HFFc6 (cell line): ENCODE data around the gene MAST3. TPM values are rescaled to one million over a fixed set of nuclear protein-coding genes. Genes with fewer than 3 reads are reported as not detected.

ENCODE experiments used
- DNase-seq: peaks from one replicate; pipeline ENCODE4 v3.0.0-alpha.2; 2018
- H3K27ac Mint-ChIP-seq: 2 replicates; pipeline ENCODE4 v1.8.0; 2020; ENCODE audit warnings: mild to moderate bottlenecking, mixed read lengths
- H3K27me3 Mint-ChIP-seq: 2 replicates; pipeline ENCODE4 v1.8.0; 2021; ENCODE audit warnings: mild to moderate bottlenecking, moderate library complexity, mixed read lengths; ENCODE audit not compliant: insufficient read depth
- H3K36me3 Mint-ChIP-seq: 2 replicates; pipeline ENCODE4 v1.8.0; 2021; ENCODE audit warnings: low read depth, mixed read lengths
- H3K4me1 Mint-ChIP-seq: 2 replicates; pipeline ENCODE4 v1.8.0; 2020; ENCODE audit warnings: low read depth, mixed read lengths
- H3K4me3 Mint-ChIP-seq: 2 replicates; pipeline ENCODE4 v1.8.0; 2020; ENCODE audit warnings: mild to moderate bottlenecking, moderate library complexity, mixed read lengths
- H3K9me3 Mint-ChIP-seq: 2 replicates; pipeline ENCODE4 v1.8.0; 2020; ENCODE audit warnings: mild to moderate bottlenecking, mixed read lengths
- CTCF ChIP-seq: fragments of 200-600 bp; sonication (generic); IDR thresholded peaks from 2 replicates; pipeline ENCODE4 v1.5.0; 2021; ENCODE audit warnings: antibody characterized with exemption, mild to moderate bottlenecking
- total RNA-seq, 6 experiments: library from RNA; stranded (reverse); fragmentation: NEBNext Ultra II Directional; extraction: Animal tissue kit (Norgen Biotek cat#: 25700); gene quantifications; 2 replicates in 1 of 6; 3 replicates in 5 of 6; pipeline ENCODE4 v1.2.3, GENCODE V29; 2021

MAST3 gene
- total RNA-seq, 6 experiments from 2014 or later = 12.2 to 17.4 (median 13.2) TPM

GRCh38 chr19:18130523-18131242 lies 33.1 kb downstream of the MAST3 start:
- Mint-ChIP-seq H3K4me3 (no peak overlapping the region), H3K36me3 (peaks cover 26% of the 10 kb centered on the region), H3K4me1 (peaks cover 6% of the 10 kb centered on the region; the same call in 1 of the 2 replicates), H3K9me3 (no peaks in the 10 kb centered on the region), H3K27ac (no peak overlapping the region), H3K27me3 (no peaks in the 10 kb centered on the region; the same call in 1 of the 2 replicates)
- no peak for TF ChIP-seq CTCF
- DNase-seq = no peak

- H3K4me3 Mint-ChIP-seq = no peak overlapping the region
- no peaks in the 10 kb centered on the region; the same call in 1 of the 2 replicates for H3K27me3 Mint-ChIP-seq
- peaks cover 6% of the 10 kb centered on the region; the same call in 1 of the 2 replicates for H3K4me1 Mint-ChIP-seq
- no peaks in the 10 kb centered on the region for H3K9me3 Mint-ChIP-seq
- no peak for TF ChIP-seq CTCF
- no peak overlapping the region for H3K27ac Mint-ChIP-seq
- no peak for DNase-seq
- H3K36me3 Mint-ChIP-seq = peaks cover 23% of the 10 kb centered on the region
These were observed 34.4 kb downstream of the MAST3 start for GRCh38 chr19:18131841-18132596.

- Mint-ChIP-seq H3K27me3 (no peaks in the 10 kb centered on the region; the same call in 1 of the 2 replicates), H3K27ac (no peak overlapping the region)
- no peak for DNase-seq
These were observed 38.4 kb downstream of the MAST3 start for GRCh38 chr19:18135712-18136584.

GRCh38 chr19:18137242-18137641 lies 39.7 kb downstream of the MAST3 start:
- DNase-seq = no peak
- no peak for TF ChIP-seq CTCF
- peaks cover 2% of the 10 kb centered on the region; the same call in 1 of the 2 replicates for H3K27me3 Mint-ChIP-seq
- H3K9me3 Mint-ChIP-seq = no peaks in the 10 kb centered on the region
- peaks cover 28% of the 10 kb centered on the region for H3K36me3 Mint-ChIP-seq
- H3K4me3 Mint-ChIP-seq = no peak overlapping the region
- no peak overlapping the region for H3K27ac Mint-ChIP-seq
- no peaks in the 10 kb centered on the region for H3K4me1 Mint-ChIP-seq

More at GRCh38 chr19:18135712-18136584, 38.4 kb downstream of the MAST3 start:
- Mint-ChIP-seq H3K9me3 (no peaks in the 10 kb centered on the region), H3K4me1 (no peaks in the 10 kb centered on the region), H3K4me3 (no peak overlapping the region), H3K36me3 (peaks cover 29% of the 10 kb centered on the region)
- TF ChIP-seq CTCF = no peak

- Mint-ChIP-seq H3K36me3 (peaks cover 26% of the 10 kb centered on the region), H3K4me1 (no peaks in the 10 kb centered on the region), H3K4me3 (no peak overlapping the region), H3K9me3 (no peaks in the 10 kb centered on the region), H3K27me3 (peaks cover 2% of the 10 kb centered on the region; the same call in 1 of the 2 replicates), H3K27ac (no peak overlapping the region)
- TF ChIP-seq CTCF = no peak
- DNase-seq = no peak
These were observed 40.2 kb downstream of the MAST3 start for GRCh38 chr19:18137657-18138339.
